Measurements from ENCODE around the gene LMNTD1. TPM values are rescaled to one million over a fixed set of nuclear protein-coding genes. Genes with fewer than 3 reads are reported as not detected.

The LMNTD1 gene
- total RNA-seq (2012; rRNA removed) (4.3 and 4.7 TPM in 2 replicates), polyA plus RNA-seq (2012; rRNA removed) (1.3 and 1.5 TPM in 2 replicates), Bru-seq, nascent RNA (percentile 31 among the genes with signal in this experiment), BruChase-seq, experiment 1, labeled RNA remaining after a 6-hour chase (percentile 27 among the genes with signal in this experiment), BruChase-seq, experiment 2, labeled RNA remaining after a 2-hour chase (percentile 30 among the genes with signal in this experiment)
- 0.16 and 0.22 TPM in 2 replicates for polyA plus RNA-seq (2012; cell fraction: cytosol; rRNA removed)
- 0.30 and 2.0 TPM in 2 replicates for polyA plus RNA-seq (2012; cell fraction: nucleus; rRNA removed; ENCODE audit: low replicate concordance)
- long read RNA-seq, result 0 reads

DNA sequence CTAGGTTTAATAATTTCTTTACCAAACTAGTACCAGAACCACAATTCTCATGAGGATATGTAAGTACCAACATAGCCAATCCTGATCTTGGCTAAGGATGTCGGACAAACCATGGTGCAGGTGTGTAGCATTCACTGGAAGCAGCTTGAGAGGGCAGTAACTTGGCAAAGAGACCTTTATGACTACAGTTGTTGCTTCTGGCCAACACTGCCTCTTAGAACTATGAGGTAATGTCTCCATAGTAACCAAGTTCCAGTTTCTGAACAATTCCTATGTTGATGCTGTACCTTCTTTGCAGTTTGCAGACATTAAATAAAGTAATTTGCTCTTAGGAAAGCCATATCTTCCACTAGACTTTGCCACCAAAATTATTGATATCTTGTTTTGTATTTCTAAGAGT lies at the start of gene LMNTD1:
LMNTD1 (minus strand) TSS at position 186 of the 400 bp plus-strand sequence. CDS start 324 bp downstream, outside the sequence.
- Histone ChIP-seq H3K27me3 (ENCODE audit: control insufficient read depth, insufficient read depth, low read length) (no peaks in the 10 kb centered on the region), H3K56ac (ENCODE audit: extremely low read depth, insufficient read depth, low read length) (no peak within 1 kb of the TSS)
- POLR2A ChIA-PET (ENCODE audit: unreplicated experiment), result interaction anchor here (0.6 kb wide), 2 partner anchors 117 to 457 kb away, joined by 4 to 10 read pairs; no protein-coding TSS in a partner anchor

More for the DNA sequence above, at the start of gene LMNTD1:
- in situ Hi-C loops (cut with MboI; ENCODE audit: low sequenced_read_pairs), result no loop called here
- peak within 1 kb of the TSS; percentile 60 for H3K14ac ChIP-seq (replicated peaks; ENCODE audit: low read depth, low read length)
- no peak within 1 kb of the TSS; the same call in 1 of the 2 replicates for H3K23ac ChIP-seq (ENCODE audit: low read depth, low read length)
- CTCF ChIA-PET, result interaction anchor here (0.6 kb wide), 1 partner anchor 445 kb away, joined by 3 read pairs; no protein-coding TSS in a partner anchor
- H3K18ac ChIP-seq (ENCODE audit: low read depth, low read length), result peak within 1 kb of the TSS; percentile 87; the same call in 1 of the 2 replicates
- peak within 1 kb of the TSS; percentile 72 for H3K4ac ChIP-seq (ENCODE audit: low read depth, low read length)
- H2BK20ac ChIP-seq (ENCODE audit: low read depth, low read length), result peak within 1 kb of the TSS; percentile 68; the same call in 1 of the 2 replicates
- BruUV-seq (replicated peaks), result no TSS peak
- ATAC-seq (ENCODE audit: low read depth) (peak; percentile 73), DNase-seq (peak; percentile 89)
- no peaks in the 10 kb centered on the region for H3K9me3 ChIP-seq (ENCODE audit: control insufficient read depth, insufficient read depth, low read length)
- 0 out of 2 replicates have a peak within 1 kb of the TSS, but pooled peaks have one; percentile 5 for H2AK5ac ChIP-seq (ENCODE audit: low read depth, low read length)
- H4K91ac ChIP-seq (ENCODE audit: insufficient read depth, low read depth, low read length), result no peak within 1 kb of the TSS
- peaks cover 6% of the 10 kb centered on the region for H3K4me1 ChIP-seq (ENCODE audit: control insufficient read depth, insufficient read depth, low read length)
- no peak within 1 kb of the TSS for H3K27ac ChIP-seq (ENCODE audit: insufficient read depth, low read length)
- no CpG with 5 or more reads among the region's 1 CpG for WGBS, 2 experiments (ENCODE audit: extremely low coverage in 2 of 2, insufficient read length in 1 of 2)
- peak within 1 kb of the TSS; percentile 86; the same call in 1 of the 2 replicates for H3K4me2 ChIP-seq (ENCODE audit: low read depth, low read length)
- no peaks in the 10 kb centered on the region for H3K79me1 ChIP-seq (ENCODE audit: low read depth in 1 of 2, low read length in 2 of 2)
- H4K5ac ChIP-seq (ENCODE audit: low read depth, low read length), result peak within 1 kb of the TSS; percentile 83; the same call in 1 of the 2 replicates
- peak within 1 kb of the TSS; percentile 97 for H2BK5ac ChIP-seq (ENCODE audit: low read depth, low read length, poor library complexity, severe bottlenecking)
- intact Hi-C loops (cut with micrococcal nuclease), result loop anchor here (10.0 kb wide), 1 partner anchor 308 kb away; no protein-coding TSS in a partner anchor
- H3K36me3 ChIP-seq (ENCODE audit: control insufficient read depth, insufficient read depth, low read length), result no peaks in the 10 kb centered on the region
- dilution Hi-C loops (cut with HindIII; ENCODE audit: low sequenced_read_pairs, unreplicated experiment), result no loop called here
- no peaks in the 10 kb centered on the region for H3K9me1 ChIP-seq (ENCODE audit: insufficient read depth, low read length)
- no peaks in the 10 kb centered on the region for H4K20me1 ChIP-seq (ENCODE audit: insufficient read depth, low read length)
- peak within 1 kb of the TSS; percentile 2; the same call in 1 of the 3 replicates for H2BK15ac ChIP-seq (ENCODE audit: low read depth, low read length)
- peak within 1 kb of the TSS; percentile 33 for H2BK120ac ChIP-seq (ENCODE audit: low read depth, low read length)
- no peak within 1 kb of the TSS for H2AFZ ChIP-seq (replicated peaks; ENCODE audit: low read length, poor library complexity)
- H2AK9ac ChIP-seq (replicated peaks; ENCODE audit: low read depth, low read length, poor library complexity), result no peak within 1 kb of the TSS
- H3K9ac ChIP-seq (ENCODE audit: low read depth, low read length), result no peak within 1 kb of the TSS
- TF ChIP-seq CEBPB (IDR thresholded peaks at IDR 0.05; ENCODE audit: low read depth, low read length) (peak; percentile 42; the same call in 1 of the 2 replicates), RAD21 (IDR thresholded peaks at IDR 0.05; ENCODE audit: low read length) (0 out of 2 replicates have a peak, but pooled peaks have one; percentile 4), CTCF (conservative IDR thresholded peaks at IDR 0.05; ENCODE audit: low read depth, low read length) (no peak)
- H3K4me3 ChIP-seq (ENCODE audit: insufficient read depth, low read depth, low read length), result no peak within 1 kb of the TSS
- peak within 1 kb of the TSS in 1 of 2 experiments; percentile 49; a peak in 2 of 4 replicates for H4K8ac ChIP-seq (ENCODE audit: low read depth in 2 of 2, low read length in 2 of 2)

Data from IMR-90 (cell line).